H9 (cell line): ENCODE data around the gene SEBOX. TPM values are rescaled to one million over a fixed set of nuclear protein-coding genes. Genes with fewer than 3 reads are reported as not detected.

ENCODE experiments used
- DNase-seq: peaks from one replicate; pipeline ENCODE4 v3.0.0-alpha.2; 2017
- H2AFZ ChIP-seq: one replicate; pipeline ENCODE4 v1.6.1; 2013; ENCODE audit warnings: mild to moderate bottlenecking, low read length, control low read depth, moderate library complexity
- H2AK5ac ChIP-seq: 2 replicates; pipeline ENCODE4 v1.6.1; 2013; ENCODE audit warnings: low read length, control low read depth, mixed read lengths; ENCODE audit not compliant: insufficient read length
- H2BK120ac ChIP-seq: one replicate; pipeline ENCODE4 v1.6.1; 2013; ENCODE audit warnings: low read depth, mild to moderate bottlenecking, low read length, control low read depth, inconsistent platforms; ENCODE audit not compliant: poor library complexity, severe bottlenecking
- H2BK12ac ChIP-seq: 2 replicates; pipeline ENCODE4 v1.6.1; 2013; ENCODE audit warnings: low read length, control low read depth, mixed read lengths, low read depth; ENCODE audit not compliant: insufficient read length
- H2BK15ac ChIP-seq: 2 replicates; pipeline ENCODE4 v1.6.1; 2013; ENCODE audit warnings: low read depth, low read length, control low read depth
- H2BK20ac ChIP-seq: one replicate; pipeline ENCODE4 v1.6.1; 2013; ENCODE audit warnings: low read depth, mild to moderate bottlenecking, low read length, control low read depth, inconsistent platforms; ENCODE audit not compliant: poor library complexity, severe bottlenecking
- H2BK5ac ChIP-seq: 2 replicates; pipeline ENCODE4 v1.6.1; 2013; ENCODE audit warnings: low read length, control low read depth, mixed read lengths; ENCODE audit not compliant: insufficient read length
- H3K14ac ChIP-seq: 2 replicates; pipeline ENCODE4 v1.6.1; 2013; ENCODE audit warnings: low read length, control low read depth; ENCODE audit not compliant: insufficient read depth
- H3K18ac ChIP-seq: 2 replicates; pipeline ENCODE4 v1.6.1; 2013; ENCODE audit warnings: low read depth, mild to moderate bottlenecking, mixed read lengths, low read length, control low read depth; ENCODE audit not compliant: insufficient read length
- H3K23ac ChIP-seq: 2 replicates; pipeline ENCODE4 v1.6.1; 2013; ENCODE audit warnings: low read length, control low read depth, mixed read lengths, low read depth; ENCODE audit not compliant: insufficient read length
- H3K23me2 ChIP-seq: 2 replicates; pipeline ENCODE4 v1.6.1; 2013; ENCODE audit warnings: low read depth, mild to moderate bottlenecking, mixed read lengths, low read length, control low read depth; ENCODE audit not compliant: insufficient read length, poor library complexity, severe bottlenecking
- H3K27ac ChIP-seq: 2 replicates; pipeline ENCODE4 v1.5.1; 2013; ENCODE audit warnings: low read length, control low read depth, mixed read lengths, low read depth; ENCODE audit not compliant: insufficient read length
- H3K27me3 ChIP-seq: 2 replicates; pipeline ENCODE4 v1.6.1; 2013; ENCODE audit warnings: low read length, control low read depth, inconsistent platforms; ENCODE audit not compliant: insufficient read depth
- H3K4ac ChIP-seq: 2 replicates; pipeline ENCODE4 v1.6.1; 2013; ENCODE audit warnings: low read depth, mild to moderate bottlenecking, control low read depth, inconsistent platforms, low read length, moderate library complexity
- H3K4me1 ChIP-seq: 2 replicates; pipeline ENCODE4 v1.6.1; 2013; ENCODE audit warnings: low read length, control low read depth, inconsistent platforms; ENCODE audit not compliant: insufficient read depth
- H3K4me2 ChIP-seq: 2 replicates; pipeline ENCODE4 v1.6.1; 2013; ENCODE audit warnings: low read length, control low read depth, mixed read lengths; ENCODE audit not compliant: insufficient read length, insufficient read depth
- H3K56ac ChIP-seq: 2 replicates; pipeline ENCODE4 v1.6.1; 2013; ENCODE audit warnings: low read depth, mild to moderate bottlenecking, mixed read lengths, low read length, control low read depth; ENCODE audit not compliant: insufficient read length
- H3K79me1 ChIP-seq: 2 replicates; pipeline ENCODE4 v1.6.1; 2013; ENCODE audit warnings: low read depth, mild to moderate bottlenecking, moderate library complexity, low read length, control low read depth, inconsistent platforms; ENCODE audit not compliant: insufficient read depth, poor library complexity, severe bottlenecking
- H3K79me2 ChIP-seq: 2 replicates; pipeline ENCODE4 v1.6.1; 2013; ENCODE audit warnings: low read length, control low read depth, inconsistent platforms; ENCODE audit not compliant: insufficient read depth
- H3K9ac ChIP-seq: 2 replicates; pipeline ENCODE4 v1.6.1; 2013; ENCODE audit warnings: low read length, control low read depth, mixed read lengths; ENCODE audit not compliant: insufficient read length; ENCODE audit errors: extremely low read depth
- H3K9me3 ChIP-seq: one replicate; pipeline ENCODE4 v1.6.1; 2013; ENCODE audit warnings: low read depth, low read length, inconsistent platforms; ENCODE audit not compliant: control insufficient read depth
- H3T11ph ChIP-seq: one replicate; pipeline ENCODE4 v1.6.1; 2013; ENCODE audit warnings: mild to moderate bottlenecking, low read length, control low read depth, inconsistent platforms
- H4K20me1 ChIP-seq: one replicate; pipeline ENCODE4 v1.6.1; 2013; ENCODE audit not compliant: control insufficient read depth, insufficient read length, insufficient read depth
- H4K5ac ChIP-seq: 2 replicates; pipeline ENCODE4 v1.6.1; 2013; ENCODE audit warnings: low read depth, mild to moderate bottlenecking, mixed read lengths, low read length, control low read depth; ENCODE audit not compliant: insufficient read length
- H4K8ac ChIP-seq: replicated peaks from 2 replicates; pipeline ENCODE4 v1.6.1; 2013; ENCODE audit warnings: low read length, control low read depth, mixed read lengths, low read depth; ENCODE audit not compliant: insufficient read length
- H4K91ac ChIP-seq: 2 replicates; pipeline ENCODE4 v1.6.1; 2013; ENCODE audit warnings: low read depth, mild to moderate bottlenecking, moderate library complexity, mixed read lengths, low read length, control low read depth; ENCODE audit not compliant: insufficient read length
- H3K27ac Mint-ChIP-seq, 3 experiments: 2 replicates in 2 of 3; 3 replicates in 1 of 3; pipeline ENCODE4 v1.8.0; 2020 to 2021; ENCODE audit warnings: mixed read lengths in 3 of 3, mild to moderate bottlenecking in 1 of 3, moderate library complexity in 1 of 3
- H3K27me3 Mint-ChIP-seq: 2 replicates; pipeline ENCODE4 v1.8.0; 2021; ENCODE audit warnings: low read depth, mild to moderate bottlenecking, moderate library complexity, mixed read lengths
- H3K36me3 Mint-ChIP-seq, 3 experiments: 2 replicates in 2 of 3; 3 replicates in 1 of 3; pipeline ENCODE4 v1.8.0; 2020 to 2021; ENCODE audit warnings: low read depth in 3 of 3, mixed read lengths in 3 of 3; ENCODE audit not compliant: insufficient read depth in 1 of 3
- H3K4me1 Mint-ChIP-seq, 2 experiments: 2 replicates each; pipeline ENCODE4 v1.8.0; 2020; ENCODE audit warnings: mixed read lengths in 2 of 2
- H3K4me3 Mint-ChIP-seq, 2 experiments: 2 replicates in 1 of 2; 3 replicates in 1 of 2; pipeline ENCODE4 v1.8.0; 2020 to 2021; ENCODE audit warnings: mild to moderate bottlenecking in 2 of 2, mixed read lengths in 2 of 2, moderate library complexity in 1 of 2
- H3K9me3 Mint-ChIP-seq, 2 experiments: 2 replicates in 1 of 2; 3 replicates in 1 of 2; pipeline ENCODE4 v1.8.0; 2020; ENCODE audit warnings: mild to moderate bottlenecking in 2 of 2, mixed read lengths in 2 of 2, moderate library complexity in 1 of 2
- CTCF ChIP-seq: fragments of 200-600 bp; sonication (generic); conservative IDR thresholded peaks from 3 replicates; pipeline ENCODE4 v1.8.0; 2021; ENCODE audit warnings: antibody characterized with exemption, mild to moderate bottlenecking
- WGBS: extraction: QIAGEN DNeasy Blood & Tissue Kit; methylation state at CpG from one replicate; pipeline ENCODE4 v1.1.7; 2013; ENCODE audit warnings: missing lambda C conversion rate, low lambda C conversion rate, mixed read lengths; ENCODE audit not compliant: insufficient read length; ENCODE audit errors: extremely low coverage; 5-methylcytosine and 5-hydroxymethylcytosine counted together
- total RNA-seq: library from RNA; stranded (reverse); gene quantifications from 2 replicates; pipeline ENCODE4 v1.2.1, GENCODE V29; 2021

The SEBOX gene
- total RNA-seq, 1 experiment from 2014 or later = not detected

DNA sequence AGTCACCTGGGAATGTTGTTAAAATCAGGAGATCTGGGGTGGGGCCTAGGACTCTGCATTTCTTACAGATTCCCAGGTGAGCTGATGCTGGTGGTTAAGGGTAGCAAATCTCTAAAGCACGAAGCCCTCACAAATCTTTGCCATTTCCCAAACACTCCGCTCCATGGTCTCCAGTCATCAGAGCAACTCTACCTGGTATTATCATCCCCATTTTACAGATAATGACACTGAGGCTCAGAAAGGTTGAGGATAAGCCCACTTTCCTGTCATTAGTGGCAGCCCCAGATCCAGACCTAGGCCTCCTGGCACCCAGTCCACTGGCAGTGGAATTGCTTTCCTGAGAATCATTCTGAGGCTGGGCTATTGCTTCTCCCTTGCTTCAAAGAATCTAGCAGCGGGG is 32.3 kb upstream of the SEBOX start:
- peaks cover 1 to 9% (median 5%) of the 10 kb centered on the region in 3 experiments; a peak in 4 of 7 replicates for H3K36me3 Mint-ChIP-seq

More for the DNA sequence above, 32.3 kb upstream of the SEBOX start:
- no peak overlapping the region for H2BK120ac ChIP-seq
- no peak overlapping the region for H4K5ac ChIP-seq
- H3K23me2 ChIP-seq = no peaks in the 10 kb centered on the region
- no peaks in the 10 kb centered on the region for H3K79me1 ChIP-seq
- no peaks in the 10 kb centered on the region for H3K27me3 ChIP-seq
- no peak overlapping the region for H2BK15ac ChIP-seq
- H3K27ac ChIP-seq = no peak overlapping the region
- Mint-ChIP-seq H3K4me3 (no peak overlapping the region), H3K27ac (no peak overlapping the region; a peak in 1 of 7 replicates), H3K9me3 (no peaks in the 10 kb centered on the region), H3K27me3 (peaks cover 50% of the 10 kb centered on the region), H3K4me1 (peaks cover 10 to 22% of the 10 kb centered on the region in 2 experiments)
- H3K56ac ChIP-seq = no peak overlapping the region
- H4K91ac ChIP-seq = no peak overlapping the region
- no CpG with 5 or more reads among the region's 3 CpGs for WGBS
- H3K18ac ChIP-seq = no peak overlapping the region
- no peak overlapping the region for H3T11ph ChIP-seq
- no peak overlapping the region for H2BK20ac ChIP-seq
- H2BK12ac ChIP-seq = no peak overlapping the region
- H3K9me3 ChIP-seq = no peaks in the 10 kb centered on the region
- no peak overlapping the region for H3K4ac ChIP-seq
- H3K23ac ChIP-seq = no peak overlapping the region
- no peak overlapping the region for H3K9ac ChIP-seq
- no peaks in the 10 kb centered on the region for H3K79me2 ChIP-seq
- DNase-seq = no peak
- no peak overlapping the region for H4K8ac ChIP-seq
- H3K4me2 ChIP-seq = no peak overlapping the region
- H2AFZ ChIP-seq = no peak overlapping the region
- H4K20me1 ChIP-seq = no peaks in the 10 kb centered on the region
- peaks cover 3% of the 10 kb centered on the region; the same call in 1 of the 2 replicates for H3K4me1 ChIP-seq
- no peak for TF ChIP-seq CTCF
- no peak overlapping the region for H2BK5ac ChIP-seq
- H2AK5ac ChIP-seq = no peak overlapping the region
- H3K14ac ChIP-seq = no peak overlapping the region
